ENCODE data around the gene LDB3. TPM values are rescaled to one million over a fixed set of nuclear protein-coding genes. Genes with fewer than 3 reads are reported as not detected.

LDB3 gene
- total and polyA plus RNA-seq, 9 of the 15 experiments (the other 6 are each of a cell fraction or from before 2014, with no cell fraction given): 0.03 TPM; not detected in 8

DNA sequence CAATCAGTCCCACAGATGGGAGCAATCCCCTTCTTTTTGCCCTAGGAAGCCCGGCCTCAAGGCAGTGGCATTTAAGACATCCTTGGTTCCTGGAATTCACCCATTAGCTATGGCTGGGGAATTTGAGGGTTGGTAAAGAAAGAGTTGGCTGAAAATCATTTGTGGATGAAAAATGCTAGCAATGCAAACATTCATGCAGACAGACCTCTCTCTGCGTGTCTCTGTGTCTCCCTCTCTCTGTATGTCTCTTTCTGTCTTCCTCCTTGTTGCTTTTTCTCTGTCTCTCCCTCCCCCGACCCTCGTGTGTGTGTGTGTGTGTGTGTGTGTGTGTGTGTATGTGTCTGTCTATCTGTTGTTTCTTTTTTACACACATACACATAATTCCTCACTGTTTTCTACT is 19.4 kb downstream of the LDB3 start:
- TF ChIP-seq, protein P1, sequence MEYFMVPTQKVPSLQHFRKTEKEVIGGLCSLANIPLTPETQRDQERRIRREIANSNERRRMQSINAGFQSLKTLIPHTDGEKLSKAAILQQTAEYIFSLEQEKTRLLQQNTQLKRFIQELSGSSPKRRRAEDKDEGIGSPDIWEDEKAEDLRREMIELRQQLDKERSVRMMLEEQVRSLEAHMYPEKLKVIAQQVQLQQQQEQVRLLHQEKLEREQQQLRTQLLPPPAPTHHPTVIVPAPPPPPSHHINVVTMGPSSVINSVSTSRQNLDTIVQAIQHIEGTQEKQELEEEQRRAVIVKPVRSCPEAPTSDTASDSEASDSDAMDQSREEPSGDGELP (CRISPR knock-in tag; IDR thresholded peaks at IDR 0.05; ENCODE audit: borderline replicate concordance): no peak
- no peak for TF ChIP-seq YBX1 (IDR thresholded peaks at IDR 0.05)
- TF ChIP-seq, protein P2, sequence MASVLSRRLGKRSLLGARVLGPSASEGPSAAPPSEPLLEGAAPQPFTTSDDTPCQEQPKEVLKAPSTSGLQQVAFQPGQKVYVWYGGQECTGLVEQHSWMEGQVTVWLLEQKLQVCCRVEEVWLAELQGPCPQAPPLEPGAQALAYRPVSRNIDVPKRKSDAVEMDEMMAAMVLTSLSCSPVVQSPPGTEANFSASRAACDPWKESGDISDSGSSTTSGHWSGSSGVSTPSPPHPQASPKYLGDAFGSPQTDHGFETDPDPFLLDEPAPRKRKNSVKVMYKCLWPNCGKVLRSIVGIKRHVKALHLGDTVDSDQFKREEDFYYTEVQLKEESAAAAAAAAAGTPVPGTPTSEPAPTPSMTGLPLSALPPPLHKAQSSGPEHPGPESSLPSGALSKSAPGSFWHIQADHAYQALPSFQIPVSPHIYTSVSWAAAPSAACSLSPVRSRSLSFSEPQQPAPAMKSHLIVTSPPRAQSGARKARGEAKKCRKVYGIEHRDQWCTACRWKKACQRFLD (CRISPR knock-in tag; IDR thresholded peaks at IDR 0.05): no peak
- TF ChIP-seq, protein P3, sequence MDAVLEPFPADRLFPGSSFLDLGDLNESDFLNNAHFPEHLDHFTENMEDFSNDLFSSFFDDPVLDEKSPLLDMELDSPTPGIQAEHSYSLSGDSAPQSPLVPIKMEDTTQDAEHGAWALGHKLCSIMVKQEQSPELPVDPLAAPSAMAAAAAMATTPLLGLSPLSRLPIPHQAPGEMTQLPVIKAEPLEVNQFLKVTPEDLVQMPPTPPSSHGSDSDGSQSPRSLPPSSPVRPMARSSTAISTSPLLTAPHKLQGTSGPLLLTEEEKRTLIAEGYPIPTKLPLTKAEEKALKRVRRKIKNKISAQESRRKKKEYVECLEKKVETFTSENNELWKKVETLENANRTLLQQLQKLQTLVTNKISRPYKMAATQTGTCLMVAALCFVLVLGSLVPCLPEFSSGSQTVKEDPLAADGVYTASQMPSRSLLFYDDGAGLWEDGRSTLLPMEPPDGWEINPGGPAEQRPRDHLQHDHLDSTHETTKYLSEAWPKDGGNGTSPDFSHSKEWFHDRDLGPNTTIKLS (IDR thresholded peaks at IDR 0.05; ENCODE audit: borderline replicate concordance, low read depth): no peak
- TF ChIP-seq ZNF707 (CRISPR knock-in tag; conservative IDR thresholded peaks at IDR 0.05): no peak
- TF ChIP-seq KLF1 (tag; IDR thresholded peaks at IDR 0.05): no peak
- no peak for TF ChIP-seq FOXK1 (CRISPR knock-in tag; IDR thresholded peaks at IDR 0.05; ENCODE audit: borderline replicate concordance)
- no peak for TF ChIP-seq ZNF75A (CRISPR knock-in tag; IDR thresholded peaks at IDR 0.05)
- TF ChIP-seq SIX5 (IDR thresholded peaks at IDR 0.05; ENCODE audit: borderline replicate concordance in 1 of 2, insufficient read depth in 1 of 2, low read depth in 1 of 2, low read length in 2 of 2): no peak
- WGBS (ENCODE audit: insufficient coverage, low coverage, missing lambda C conversion rate): 0% methylated on average over 2 of the region's 4 CpGs
- H3K9me1 ChIP-seq (ENCODE audit: control insufficient read depth, insufficient read depth, low read length): no peaks in the 10 kb centered on the region
- H3K27me3 ChIP-seq (ENCODE audit: control insufficient read depth in 2 of 2, insufficient read depth in 2 of 2, low read length in 2 of 2): peaks cover 7 to 29% of the 10 kb centered on the region in 2 experiments; a peak in 4 of 5 replicates
- ChIA-PET CTCF (ENCODE audit: low intra/inter-chr PET ratio) (interaction anchor here (1.0 to 1.4 kb wide), 3 partner anchors 212 to 252 kb away, joined by 3 to 6 read pairs (median 5); no protein-coding TSS in a partner anchor), POLR2A (interaction anchor here (0.7 kb wide), 1 partner anchor 13 kb away, joined by 3 read pairs; no protein-coding TSS in a partner anchor)
- no peaks in the 10 kb centered on the region for H3K79me2 ChIP-seq (ENCODE audit: control insufficient read depth, insufficient read depth, low read length)
- H3K27ac ChIP-seq (ENCODE audit: extremely low read depth, low read depth, low read length): no peak overlapping the region
- no peaks in the 10 kb centered on the region for H3K9me3 ChIP-seq (replicated peaks; ENCODE audit: control insufficient read depth, insufficient read depth, low read depth, low read length)
- H4K20me1 ChIP-seq (replicated peaks; ENCODE audit: control insufficient read depth, insufficient read depth, low read length): no peaks in the 10 kb centered on the region
- no peak for ATAC-seq
- BruUV-seq (replicated peaks): no TSS peak
- no peak overlapping the region for H3K9ac ChIP-seq (ENCODE audit: insufficient read depth in 1 of 2, low read depth in 2 of 2, low read length in 2 of 2)
- H3K4me1 ChIP-seq (replicated peaks in 1 of 2; ENCODE audit: control insufficient read depth in 2 of 2, insufficient read depth in 2 of 2, low read length in 2 of 2): peaks cover 0 to 17% of the 10 kb centered on the region in 2 experiments; a peak in 2 of 5 replicates
- H3K4me2 ChIP-seq (ENCODE audit: insufficient read depth, low read length): no peak overlapping the region
- H2AFZ ChIP-seq (ENCODE audit: low read depth, low read length): no peak overlapping the region
- H3K36me3 ChIP-seq (ENCODE audit: control insufficient read depth, insufficient read depth, low read length): no peaks in the 10 kb centered on the region
- intact Hi-C loops (cut with micrococcal nuclease): loop anchor here (1.0 to 2.0 kb wide), 2 partner anchors 211 to 273 kb away; no protein-coding TSS in a partner anchor
- in situ Hi-C loops (cut with MboI): no loop called here
- no peak overlapping the region for H3K4me3 ChIP-seq
- FAIRE-seq: no peak
- no peak for DNase-seq (ENCODE audit: extremely low read depth in 1 of 4, low spot score in 3 of 4)
